Coronary artery (tissue), 2 donors: ENCODE data around the gene EID2B.
A peak's percentile ranks its signal among the peaks of the same experiment; 100 is the strongest.

ENCODE experiments used
- DNase-seq: peaks from one replicate; pipeline ENCODE4 v3.0.0-alpha.2; 2017; ENCODE audit warnings: low spot score
- H3K27ac ChIP-seq, 2 donors: fragments of 200-600 bp; sonication (generic); one replicate each; pipeline ENCODE4 v1.5.1; 2016 to 2019
- H3K4me3 ChIP-seq: fragments of 200-600 bp; sonication (generic); 2 replicates; pipeline ENCODE4 v1.5.1; 2016; ENCODE audit warnings: mild to moderate bottlenecking, moderate library complexity
- TF ChIP-seq, protein P1 (sequence below): fragments of 200-600 bp; sonication (generic); IDR thresholded peaks from one replicate; pipeline ENCODE4 v1.5.1; 2019; ENCODE audit warnings: antibody characterized with exemption

EID2B gene

DNA sequence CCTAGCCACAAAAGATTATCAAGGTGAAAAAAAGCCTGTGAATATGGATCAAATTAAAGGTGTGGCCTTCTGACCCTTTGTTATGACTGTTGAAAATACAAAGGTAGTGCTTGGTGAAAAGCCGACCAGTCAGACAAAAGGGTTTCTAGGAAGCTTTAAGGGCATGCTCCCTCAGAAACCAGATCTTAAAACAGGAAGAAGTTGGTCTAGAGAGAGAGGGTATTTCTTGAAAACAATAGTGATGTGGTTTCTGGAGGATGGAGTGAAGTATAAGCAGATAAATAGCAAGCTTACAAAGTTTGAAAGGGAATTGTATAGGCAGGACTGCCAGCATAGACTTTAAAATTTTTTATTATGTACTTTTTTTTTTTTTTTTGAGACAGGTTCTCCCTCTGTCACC is 12.3 kb upstream of the EID2B start:
- no peak for DNase-seq
- Histone ChIP-seq H3K27ac (no peak overlapping the region), H3K4me3 (no peak overlapping the region)
- TF ChIP-seq, protein P1, sequence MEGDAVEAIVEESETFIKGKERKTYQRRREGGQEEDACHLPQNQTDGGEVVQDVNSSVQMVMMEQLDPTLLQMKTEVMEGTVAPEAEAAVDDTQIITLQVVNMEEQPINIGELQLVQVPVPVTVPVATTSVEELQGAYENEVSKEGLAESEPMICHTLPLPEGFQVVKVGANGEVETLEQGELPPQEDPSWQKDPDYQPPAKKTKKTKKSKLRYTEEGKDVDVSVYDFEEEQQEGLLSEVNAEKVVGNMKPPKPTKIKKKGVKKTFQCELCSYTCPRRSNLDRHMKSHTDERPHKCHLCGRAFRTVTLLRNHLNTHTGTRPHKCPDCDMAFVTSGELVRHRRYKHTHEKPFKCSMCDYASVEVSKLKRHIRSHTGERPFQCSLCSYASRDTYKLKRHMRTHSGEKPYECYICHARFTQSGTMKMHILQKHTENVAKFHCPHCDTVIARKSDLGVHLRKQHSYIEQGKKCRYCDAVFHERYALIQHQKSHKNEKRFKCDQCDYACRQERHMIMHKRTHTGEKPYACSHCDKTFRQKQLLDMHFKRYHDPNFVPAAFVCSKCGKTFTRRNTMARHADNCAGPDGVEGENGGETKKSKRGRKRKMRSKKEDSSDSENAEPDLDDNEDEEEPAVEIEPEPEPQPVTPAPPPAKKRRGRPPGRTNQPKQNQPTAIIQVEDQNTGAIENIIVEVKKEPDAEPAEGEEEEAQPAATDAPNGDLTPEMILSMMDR: no peak

DNA sequence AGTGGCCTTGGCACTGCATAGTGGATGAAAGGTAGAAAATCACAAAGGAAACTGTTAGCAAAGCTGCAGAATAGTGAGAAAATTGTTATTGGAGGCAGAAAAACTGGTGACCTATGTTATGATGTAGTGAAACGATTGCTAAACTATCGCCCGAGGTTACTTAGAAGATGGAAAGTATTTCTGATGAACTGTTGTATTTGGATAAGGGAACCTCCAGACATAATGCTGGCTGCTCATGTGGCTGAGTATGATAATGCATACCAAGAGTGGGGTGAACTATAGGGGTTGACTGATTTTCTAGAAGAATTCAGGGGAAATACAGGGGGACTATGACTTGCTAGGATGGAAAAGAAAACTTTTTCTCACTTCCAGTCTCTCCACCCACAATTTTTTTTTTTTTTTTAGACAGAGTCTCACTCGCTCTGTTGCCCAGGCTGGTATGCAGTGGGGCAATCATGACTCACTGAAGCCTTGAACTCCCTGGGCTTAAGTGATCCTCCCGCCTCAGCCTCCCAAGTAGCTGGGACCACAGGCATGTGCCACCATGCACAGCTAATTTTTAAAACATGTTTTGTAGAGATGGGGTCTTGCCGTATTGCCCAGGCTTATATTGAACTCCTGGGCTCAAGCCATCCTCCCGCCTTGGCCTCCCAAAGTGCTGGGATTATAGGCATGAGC is 11.7 kb upstream of the EID2B start:
- TF ChIP-seq, protein P1: no peak
- no peak overlapping the region for H3K4me3 ChIP-seq
- H3K27ac ChIP-seq: no peak overlapping the region
- no peak for DNase-seq

DNA sequence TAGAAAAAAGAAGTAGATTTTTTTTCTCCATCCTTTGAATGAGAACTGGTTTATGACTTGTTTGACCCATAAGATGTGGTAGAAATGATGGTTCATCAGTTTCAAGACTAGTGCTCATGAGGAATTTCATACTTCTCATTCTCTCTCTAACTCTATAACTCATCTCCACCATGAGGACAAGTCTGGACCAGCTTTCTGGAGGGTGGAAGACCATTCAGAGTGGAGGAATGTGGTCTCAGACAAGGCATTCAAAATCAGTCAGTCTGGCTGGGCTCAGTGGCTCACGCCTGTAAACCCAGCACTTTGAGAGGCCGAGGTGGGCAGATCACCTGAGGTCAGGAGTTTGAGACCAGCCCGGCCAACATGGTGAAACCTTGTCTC is 10.8 kb upstream of the EID2B start:
- no peak for DNase-seq
- no peak overlapping the region for H3K27ac ChIP-seq
- TF ChIP-seq, protein P1: no peak
- no peak overlapping the region for H3K4me3 ChIP-seq

DNA sequence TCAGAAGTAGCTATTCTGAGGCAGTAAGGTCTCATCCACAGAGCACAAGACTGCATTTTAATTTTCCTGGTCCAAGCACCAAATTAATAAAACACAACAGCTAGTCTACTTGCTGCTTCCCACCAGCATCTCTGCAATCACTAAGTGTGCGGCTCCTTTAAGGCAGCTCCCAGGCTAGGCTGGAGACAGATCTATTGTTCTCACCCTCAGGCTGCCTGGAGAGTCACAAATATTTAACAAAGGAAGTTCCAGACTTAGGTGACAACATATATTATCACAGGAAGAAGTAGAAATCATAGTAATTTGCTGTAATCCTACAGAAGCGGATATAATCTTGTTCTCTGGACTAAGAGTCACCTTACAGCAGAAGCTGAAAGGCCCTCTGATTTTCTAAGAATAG is 9.6 kb upstream of the EID2B start:
- no peak overlapping the region for H3K27ac ChIP-seq
- TF ChIP-seq, protein P1: no peak
- no peak for DNase-seq
- no peak overlapping the region for H3K4me3 ChIP-seq

DNA sequence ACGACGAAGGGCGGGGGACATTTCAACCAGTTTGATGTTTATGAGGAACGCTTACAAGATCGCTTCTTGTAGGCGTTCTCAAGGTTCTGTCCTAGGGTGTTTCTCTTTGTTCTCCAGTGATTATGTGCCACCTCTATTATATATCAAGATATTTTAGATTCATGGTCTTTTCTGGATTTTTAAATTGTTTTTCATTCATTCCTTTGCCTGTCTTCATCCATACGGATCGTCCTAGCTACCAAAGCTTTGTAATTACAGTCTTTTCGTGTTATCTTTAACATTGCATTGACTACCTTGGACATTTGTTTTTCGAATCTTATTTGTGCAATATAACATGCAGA is 7.7 kb upstream of the EID2B start:
- no peak overlapping the region for H3K27ac ChIP-seq
- DNase-seq: no peak
- peak overlapping the region; percentile 90 for H3K4me3 ChIP-seq
- TF ChIP-seq, protein P1: no peak

DNA sequence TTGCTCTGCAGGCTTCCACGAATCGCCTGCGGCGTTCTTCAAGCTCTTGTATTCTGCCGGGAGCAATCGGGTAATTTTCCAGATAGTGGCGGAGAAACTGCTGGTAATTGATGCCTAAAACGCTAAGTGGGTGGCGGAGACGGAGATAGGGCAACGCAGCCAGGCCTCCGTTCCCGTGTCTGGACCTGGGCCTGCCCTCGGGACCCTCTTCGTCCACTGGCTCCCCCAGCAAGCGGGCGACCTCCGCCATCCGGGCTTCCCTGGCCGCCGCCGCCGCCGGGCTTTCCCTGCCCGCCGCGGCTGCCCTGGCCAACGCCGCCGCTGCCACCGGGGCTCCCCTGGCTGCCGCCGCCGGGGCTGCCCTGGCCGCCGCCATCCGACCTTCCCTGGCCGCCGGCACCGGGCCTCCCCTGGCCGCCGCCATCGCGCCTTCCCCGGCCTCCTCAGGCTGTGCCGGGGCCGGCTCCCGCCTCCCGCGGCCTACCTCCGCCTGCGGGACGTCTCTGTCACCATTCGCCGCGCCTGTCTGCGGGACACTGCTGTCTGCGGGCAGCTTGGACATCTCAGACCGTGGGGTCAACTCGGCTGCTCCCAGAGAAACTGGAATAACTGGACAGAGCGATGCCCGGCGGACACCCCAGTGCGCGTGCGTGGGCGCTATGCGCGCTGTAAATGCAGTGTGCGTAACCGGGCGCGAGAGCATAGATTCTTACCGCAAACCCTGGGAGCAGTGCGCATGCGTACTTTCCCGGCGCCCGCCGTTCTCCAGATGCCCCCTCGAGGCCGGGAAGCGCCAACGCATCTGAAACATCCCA is 7.1 kb upstream of the EID2B start, which contains the start of gene EID2:
EID2 (minus strand) TSS at position 644 of the 815 bp plus-strand sequence; CDS start at position 562, 82 bp downstream.
- Histone ChIP-seq H3K27ac (peak within 1 kb of the TSS; percentile 93 to 97), H3K4me3 (peak within 1 kb of the TSS; percentile 90)
- TF ChIP-seq, protein P1: peak; percentile 64
- peak; percentile 95 for DNase-seq

DNA sequence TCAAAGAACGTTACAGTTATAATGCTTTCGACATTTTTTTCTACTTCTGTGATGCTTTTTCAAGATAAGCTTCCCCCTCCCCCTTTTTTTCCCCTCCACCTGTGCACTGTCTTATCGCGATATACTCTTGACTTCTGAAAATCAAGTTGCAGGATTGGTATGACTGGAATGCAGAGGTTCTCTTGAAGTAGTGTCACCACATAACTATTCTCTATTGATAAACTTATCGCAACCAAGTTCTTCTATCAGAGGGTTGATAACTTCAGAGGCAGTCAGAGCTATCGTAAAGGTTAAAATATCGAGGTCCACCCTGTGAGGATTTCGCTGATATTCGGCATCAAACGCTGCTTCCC is 6.5 kb upstream of the EID2B start:
- Histone ChIP-seq H3K4me3 (peak overlapping the region; percentile 90), H3K27ac (peak overlapping the region; percentile 93 to 97)
- DNase-seq: no peak
- TF ChIP-seq, protein P1: no peak
